GM04504 (cell line): ENCODE results near the gene IKZF3.

Source experiments
- DNase-seq: peaks from one replicate; pipeline ENCODE4 v3.0.0-alpha.2; 2012; ENCODE audit warnings: low read depth

The IKZF3 gene

GRCh38 chr17:39814497-39814896 is 49.6 kb downstream of the IKZF3 start:
- no peak for DNase-seq

- DNase-seq: no peak
Observed at GRCh38 chr17:39813631-39814030, 50.5 kb downstream of the IKZF3 start.

GRCh38 chr17:39812466-39812865 is 51.6 kb downstream of the IKZF3 start:
- no peak for DNase-seq

GRCh38 chr17:39810939-39811728 is 53.0 kb downstream of the IKZF3 start:
- DNase-seq: no peak

GRCh38 chr17:39809221-39809620 is 54.9 kb downstream of the IKZF3 start:
- DNase-seq: no peak

GRCh38 chr17:39808409-39808997 is 55.6 kb downstream of the IKZF3 start:
- no peak for DNase-seq

- DNase-seq: no peak
Observed at GRCh38 chr17:39804839-39805238, 59.3 kb downstream of the IKZF3 start.

GRCh38 chr17:39801055-39801454 is 63.1 kb downstream of the IKZF3 start:
- DNase-seq: no peak

- no peak for DNase-seq
Observed at GRCh38 chr17:39800540-39800939, 63.6 kb downstream of the IKZF3 start.

- DNase-seq: no peak
Observed at GRCh38 chr17:39799395-39799794, 64.7 kb downstream of the IKZF3 start.

- no peak for DNase-seq
Observed at GRCh38 chr17:39794249-39794970, 69.7 kb downstream of the IKZF3 start.

GRCh38 chr17:39793301-39793872 is 70.7 kb downstream of the IKZF3 start:
- DNase-seq: no peak

- no peak for DNase-seq
Observed at GRCh38 chr17:39792526-39793221, 71.4 kb downstream of the IKZF3 start.

GRCh38 chr17:39791111-39791992 is 72.8 kb downstream of the IKZF3 start:
- DNase-seq: no peak

GRCh38 chr17:39787743-39788484 is 76.2 kb downstream of the IKZF3 start:
- no peak for DNase-seq

- no peak for DNase-seq
Observed at GRCh38 chr17:39787041-39787440, 77.1 kb downstream of the IKZF3 start.

- DNase-seq: no peak
Observed at GRCh38 chr17:39782980-39783379, 81.1 kb downstream of the IKZF3 start.

- DNase-seq: no peak
Observed at GRCh38 chr17:39782481-39782880, 81.6 kb downstream of the IKZF3 start.

- DNase-seq: no peak
Observed at GRCh38 chr17:39781861-39782213, 82.3 kb downstream of the IKZF3 start.

GRCh38 chr17:39781031-39781860 is 82.9 kb downstream of the IKZF3 start:
- DNase-seq: no peak
